Natural killer cell (primary cell): ENCODE results near the gene ANGPTL3. TPM values are rescaled to one million over a fixed set of nuclear protein-coding genes. Genes with fewer than 3 reads are reported as not detected.

Experiments used
- ATAC-seq, 3 donors: fragments of 150-1000 bp in 2 of 3; fragments of 200-7000 bp in 1 of 3; cut with Tn5 transposase; 1 replicate in 1 of 3; 2 replicates in 2 of 3; pipeline ENCODE4 v1.10.0; 2021; ENCODE audit warnings: mild to moderate bottlenecking in 2 of 3, moderate library complexity in 2 of 3
- DNase-seq, 2 donors: peaks; one replicate each; pipeline versions ENCODE4 v3.0.0 to v3.0.0-alpha.2; 2013 to 2021; ENCODE audit warnings: mixed read lengths in 1 of 2
- H3K27ac ChIP-seq: one replicate; pipeline ENCODE4 v1.5.1; 2013; ENCODE audit warnings: mild to moderate bottlenecking, low read length
- H3K27me3 ChIP-seq: one replicate; pipeline ENCODE4 v1.6.1; 2013; ENCODE audit warnings: low read length; ENCODE audit not compliant: control insufficient read depth, insufficient read depth
- H3K36me3 ChIP-seq: one replicate; pipeline ENCODE4 v1.6.1; 2013; ENCODE audit warnings: low read length; ENCODE audit not compliant: control insufficient read depth, insufficient read depth
- H3K4me1 ChIP-seq: one replicate; pipeline ENCODE4 v1.6.1; 2013; ENCODE audit warnings: low read length; ENCODE audit not compliant: control insufficient read depth, insufficient read depth
- H3K4me3 ChIP-seq: one replicate; pipeline ENCODE4 v1.5.1; 2013; ENCODE audit warnings: low read length
- H3K9me3 ChIP-seq: one replicate; pipeline ENCODE4 v1.6.1; 2013; ENCODE audit warnings: low read length; ENCODE audit not compliant: control insufficient read depth, insufficient read depth
- H3K27ac Mint-ChIP-seq, 2 donors: one replicate each; pipeline ENCODE4 v1.8.0; 2022; ENCODE audit warnings: mild to moderate bottlenecking in 2 of 2, mixed read lengths in 2 of 2, moderate library complexity in 1 of 2
- H3K27me3 Mint-ChIP-seq, 2 donors: one replicate each; pipeline ENCODE4 v1.8.0; 2022; ENCODE audit warnings: low read depth in 2 of 2, mixed read lengths in 2 of 2
- H3K36me3 Mint-ChIP-seq: one replicate; pipeline ENCODE4 v1.8.0; 2022; ENCODE audit warnings: mixed read lengths
- H3K4me1 Mint-ChIP-seq, 2 donors: one replicate each; pipeline ENCODE4 v1.8.0; 2022; ENCODE audit warnings: mixed read lengths in 2 of 2
- H3K4me3 Mint-ChIP-seq: one replicate; pipeline ENCODE4 v1.8.0; 2022; ENCODE audit warnings: mild to moderate bottlenecking, moderate library complexity, mixed read lengths
- H3K9me3 Mint-ChIP-seq, 2 donors: one replicate each; pipeline ENCODE4 v1.8.0; 2022; ENCODE audit warnings: mixed read lengths in 2 of 2
- CTCF ChIP-seq: fragments of 200-600 bp; IDR thresholded peaks from one replicate; pipeline ENCODE4 v1.8.0; 2022; ENCODE audit warnings: antibody characterized with exemption
- WGBS: methylation state at CpG from one replicate; pipeline ENCODE4 v1.1.7; 2013; ENCODE audit warnings: missing lambda C conversion rate; ENCODE audit not compliant: insufficient coverage; 5-methylcytosine and 5-hydroxymethylcytosine counted together
- intact Hi-C: fragments of 100-400 bp; cut with micrococcal nuclease; formaldehyde crosslinking; loops from one replicate; pipeline ENCODE4 v1.14.2; 2022
- total RNA-seq, 4 donors: library from RNA; stranded (reverse); fragments of 120-200 nt in 1 of 4; gene quantifications; one replicate each; pipeline versions ENCODE4 v1.2.3 to v1.2.4, GENCODE V29; 2013 to 2022

Gene ANGPTL3
- total RNA-seq, 3 donors from 2014 or later (not counting 1 experiment from before 2014, with no cell fraction given): not detected

- ATAC-seq: no peak
- H3K27me3 Mint-ChIP-seq: no peaks in the 10 kb centered on the region
- no peak for TF ChIP-seq CTCF
- Histone ChIP-seq H3K4me3 (no peak overlapping the region), H3K9me3 (no peaks in the 10 kb centered on the region), H3K27ac (no peak overlapping the region), H3K27me3 (no peaks in the 10 kb centered on the region), H3K4me1 (no peaks in the 10 kb centered on the region), H3K36me3 (no peaks in the 10 kb centered on the region)
- no peaks in the 10 kb centered on the region for H3K36me3 Mint-ChIP-seq
- H3K4me3 Mint-ChIP-seq: no peak overlapping the region
- H3K9me3 Mint-ChIP-seq: no peaks in the 10 kb centered on the region
- 83% methylated on average over 3 of the region's 3 CpGs for WGBS
- H3K4me1 Mint-ChIP-seq: no peaks in the 10 kb centered on the region
- intact Hi-C loops: no loop called here
- DNase-seq: no peak
- H3K27ac Mint-ChIP-seq: no peak overlapping the region
Measured at GRCh38 chr1:62595647-62596046, 1.7 kb upstream of the ANGPTL3 start.

- no peaks in the 10 kb centered on the region for H3K36me3 ChIP-seq
- no peaks in the 10 kb centered on the region for H3K9me3 ChIP-seq
- ATAC-seq (no peak), DNase-seq (no peak)
- no peak overlapping the region for H3K4me3 ChIP-seq
- H3K27me3 ChIP-seq: no peaks in the 10 kb centered on the region
- H3K4me1 Mint-ChIP-seq: no peaks in the 10 kb centered on the region
- intact Hi-C loops: no loop called here
- H3K9me3 Mint-ChIP-seq: no peaks in the 10 kb centered on the region
- H3K4me3 Mint-ChIP-seq: no peak overlapping the region
- H3K27ac Mint-ChIP-seq: no peak overlapping the region
- H3K4me1 ChIP-seq: no peaks in the 10 kb centered on the region
- H3K27ac ChIP-seq: no peak overlapping the region
- no peaks in the 10 kb centered on the region for H3K27me3 Mint-ChIP-seq
- no peak for TF ChIP-seq CTCF
- 86% methylated on average over 5 of the region's 5 CpGs for WGBS
- H3K36me3 Mint-ChIP-seq: no peaks in the 10 kb centered on the region
Measured at GRCh38 chr1:62599044-62599443, 1.7 kb downstream of the ANGPTL3 start.

GRCh38 chr1:62601457-62601856 lies 4.1 kb downstream of the ANGPTL3 start:
- Mint-ChIP-seq H3K36me3 (no peaks in the 10 kb centered on the region), H3K27ac (no peak overlapping the region)

More at GRCh38 chr1:62601457-62601856, 4.1 kb downstream of the ANGPTL3 start:
- Histone ChIP-seq H3K27ac (no peak overlapping the region), H3K9me3 (no peaks in the 10 kb centered on the region), H3K27me3 (no peaks in the 10 kb centered on the region), H3K36me3 (no peaks in the 10 kb centered on the region), H3K4me3 (no peak overlapping the region), H3K4me1 (no peaks in the 10 kb centered on the region)
- DNase-seq (no peak), ATAC-seq (no peak)
- intact Hi-C loops: no loop called here
- no peak for TF ChIP-seq CTCF
- Mint-ChIP-seq H3K4me1 (no peaks in the 10 kb centered on the region), H3K4me3 (no peak overlapping the region), H3K27me3 (no peaks in the 10 kb centered on the region), H3K9me3 (no peaks in the 10 kb centered on the region)
- WGBS: no CpG with 5 or more reads among the region's 2 CpGs
